ENCODE measurements around the gene ITGB5.
"Not testable (repeated sequence)": the region's sequence is repeated elsewhere in the genome, so short reads cannot be mapped to it uniquely, and the experiment has no call there.

The ITGB5 gene

GRCh38 chr3:124769462-124769861 is 117.7 kb downstream of the ITGB5 start:
- DNase-seq = no peak

- peak; percentile 43 to 72 for DNase-seq
Measured at GRCh38 chr3:124768812-124769211, 118.4 kb downstream of the ITGB5 start.

- DNase-seq = no peak
Measured at GRCh38 chr3:124767691-124768090, 119.5 kb downstream of the ITGB5 start.

- DNase-seq = no peak
Measured at GRCh38 chr3:124767264-124767663, 119.9 kb downstream of the ITGB5 start.

- no peak for DNase-seq
Measured at GRCh38 chr3:124766113-124767095, 120.8 kb downstream of the ITGB5 start.

- DNase-seq = no peak
Measured at GRCh38 chr3:124765197-124765840, 121.8 kb downstream of the ITGB5 start.

- DNase-seq = no peak
Measured at GRCh38 chr3:124764746-124765145, 122.4 kb downstream of the ITGB5 start.

GRCh38 chr3:124763644-124764358 is 123.4 kb downstream of the ITGB5 start:
- no peak for DNase-seq

- DNase-seq = no peak
Measured at GRCh38 chr3:124763206-124763605, 124.0 kb downstream of the ITGB5 start.

GRCh38 chr3:124762661-124763011 is 124.5 kb downstream of the ITGB5 start:
- DNase-seq = no peak

- no peak for DNase-seq
Measured at GRCh38 chr3:124761935-124762660, 125.1 kb downstream of the ITGB5 start.

- peak; percentile 30 to 83 for DNase-seq
Measured at GRCh38 chr3:124761250-124761796, 125.8 kb downstream of the ITGB5 start.

GRCh38 chr3:124760601-124761000 is 126.6 kb downstream of the ITGB5 start:
- DNase-seq = no peak

- DNase-seq = no peak
Measured at GRCh38 chr3:124759666-124760401, 127.3 kb downstream of the ITGB5 start.

- DNase-seq = no peak
Measured at GRCh38 chr3:124758851-124759635, 128.1 kb downstream of the ITGB5 start.

GRCh38 chr3:124757926-124758325 is 129.2 kb downstream of the ITGB5 start:
- DNase-seq = not testable (repeated sequence)

GRCh38 chr3:124752051-124752450 is 135.1 kb downstream of the ITGB5 start:
- DNase-seq = no peak

GRCh38 chr3:124751501-124751900 is 135.7 kb downstream of the ITGB5 start:
- DNase-seq = no peak

GRCh38 chr3:124749877-124750276 is 137.3 kb downstream of the ITGB5 start:
- not testable (repeated sequence) for DNase-seq

GRCh38 chr3:124748560-124749198 is 138.5 kb downstream of the ITGB5 start:
- no peak for DNase-seq

Data from NCI-H526 (cell line).